AG04449 (cell line): Measurements from ENCODE around the gene TTLL13.
"Not testable (repeated sequence)": the region's sequence is repeated elsewhere in the genome, so short reads cannot be mapped to it uniquely, and the experiment has no call there.

Source experiments
- CTCF ChIA-PET: fragments of 350-600 bp; formaldehyde crosslinking; extraction: SDS; loops from one replicate; lab custom pipeline; 2021; ENCODE audit warnings: antibody characterized with exemption; lab: Yijun Ruan, JAX
- POLR2A ChIA-PET: fragments of 400-600, 350-600 bp; formaldehyde crosslinking; extraction: SDS; loops from one replicate; lab custom pipeline; 2020; ENCODE audit warnings: antibody characterized with exemption, inconsistent platforms; lab: Yijun Ruan, JAX
- DNase-seq: peaks from one replicate; pipeline ENCODE4 v3.0.0-alpha.2; 2010; ENCODE audit warnings: low read depth, low spot score
- H3K4me3 ChIP-seq: 2 replicates; pipeline ENCODE4 v1.5.1; 2011; ENCODE audit warnings: low read depth, mild to moderate bottlenecking, control low read depth, low read length
- TF ChIP-seq, protein P1 (sequence below): IDR thresholded peaks from one replicate; pipeline ENCODE4 v1.5.1; 2011; ENCODE audit warnings: mild to moderate bottlenecking, moderate library complexity, low read length, control low read depth, inconsistent platforms; ENCODE audit not compliant: insufficient read depth; ENCODE audit errors: missing control alignments

The TTLL13 gene

DNA sequence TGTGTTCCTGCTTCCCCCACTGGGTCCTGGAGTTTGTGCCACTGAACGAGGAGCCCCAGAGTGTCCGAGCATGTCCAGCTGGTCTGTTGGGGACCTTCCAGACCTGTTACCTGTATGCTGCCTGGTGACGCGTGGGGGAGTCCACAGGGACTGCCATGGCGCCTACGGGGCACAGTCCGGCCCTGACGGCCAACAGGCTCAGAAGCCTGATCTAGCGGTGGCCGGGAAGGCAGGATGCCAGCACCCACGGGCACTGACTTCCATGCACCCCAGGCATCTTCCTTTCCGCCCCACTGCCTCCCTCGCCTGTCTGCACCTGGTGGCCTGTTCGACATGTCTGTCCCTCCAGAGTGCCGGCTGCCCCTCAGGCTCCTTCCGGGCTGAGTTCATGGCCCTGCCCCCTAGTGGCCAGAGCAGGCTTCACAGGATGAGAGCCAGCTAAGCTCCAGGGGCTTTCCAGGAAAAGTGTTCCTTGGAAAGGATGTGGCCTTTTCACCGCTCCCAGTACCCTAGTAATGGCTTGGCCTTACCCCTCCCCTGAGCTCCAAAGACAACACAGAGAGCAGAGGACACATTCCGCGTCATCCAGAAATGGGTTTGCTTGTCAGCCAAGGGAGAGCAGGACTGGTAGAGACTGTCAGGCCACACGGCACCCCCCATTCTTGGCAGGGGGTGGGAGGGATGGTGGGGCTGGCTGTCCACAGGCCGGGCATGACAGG, 51.8 kb downstream of the TTLL13 start:
- CTCF ChIA-PET, result interaction anchor here (0.6 to 7.9 kb wide), 18 partner anchors 8 to 208 kb away, joined by 3 to 86 read pairs (median 4); partner anchors contain the start of gene TTLL13
- POLR2A ChIA-PET, result no interaction called here
- no peak for DNase-seq
- TF ChIP-seq, protein P1, sequence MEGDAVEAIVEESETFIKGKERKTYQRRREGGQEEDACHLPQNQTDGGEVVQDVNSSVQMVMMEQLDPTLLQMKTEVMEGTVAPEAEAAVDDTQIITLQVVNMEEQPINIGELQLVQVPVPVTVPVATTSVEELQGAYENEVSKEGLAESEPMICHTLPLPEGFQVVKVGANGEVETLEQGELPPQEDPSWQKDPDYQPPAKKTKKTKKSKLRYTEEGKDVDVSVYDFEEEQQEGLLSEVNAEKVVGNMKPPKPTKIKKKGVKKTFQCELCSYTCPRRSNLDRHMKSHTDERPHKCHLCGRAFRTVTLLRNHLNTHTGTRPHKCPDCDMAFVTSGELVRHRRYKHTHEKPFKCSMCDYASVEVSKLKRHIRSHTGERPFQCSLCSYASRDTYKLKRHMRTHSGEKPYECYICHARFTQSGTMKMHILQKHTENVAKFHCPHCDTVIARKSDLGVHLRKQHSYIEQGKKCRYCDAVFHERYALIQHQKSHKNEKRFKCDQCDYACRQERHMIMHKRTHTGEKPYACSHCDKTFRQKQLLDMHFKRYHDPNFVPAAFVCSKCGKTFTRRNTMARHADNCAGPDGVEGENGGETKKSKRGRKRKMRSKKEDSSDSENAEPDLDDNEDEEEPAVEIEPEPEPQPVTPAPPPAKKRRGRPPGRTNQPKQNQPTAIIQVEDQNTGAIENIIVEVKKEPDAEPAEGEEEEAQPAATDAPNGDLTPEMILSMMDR, result peak; percentile 88
- no peak overlapping the region; the same call in 1 of the 2 replicates for H3K4me3 ChIP-seq

DNA sequence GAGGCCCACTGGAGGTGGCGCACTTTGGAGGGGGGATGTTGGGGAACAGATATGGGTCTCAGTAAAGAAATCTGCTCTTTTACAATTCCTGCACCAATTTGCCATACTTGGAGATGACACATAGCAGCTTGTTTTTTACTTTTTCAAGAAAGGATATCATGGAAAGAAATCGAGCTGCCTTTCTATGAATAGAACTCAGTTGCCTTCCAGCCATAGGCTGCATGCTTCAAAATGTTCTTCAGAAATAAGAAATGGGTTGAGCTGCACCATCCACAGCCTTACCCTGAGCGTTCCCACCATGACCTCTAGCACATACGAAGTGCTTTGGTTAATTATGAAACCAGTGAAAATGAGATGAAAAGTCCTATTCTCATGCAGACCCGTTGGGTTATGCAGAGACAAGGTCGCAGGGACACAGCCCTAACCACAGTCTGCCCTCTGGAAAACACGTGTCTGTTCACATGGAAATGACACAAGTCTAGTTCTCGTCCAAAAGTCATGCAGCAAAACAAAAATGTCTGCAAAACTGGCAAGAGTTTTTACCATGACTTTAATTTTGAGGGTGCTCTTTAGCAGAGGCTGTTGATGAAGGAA, 52.4 kb downstream of the TTLL13 start:
- TF ChIP-seq, protein P1, result no peak
- POLR2A ChIA-PET, result no interaction called here
- no peak overlapping the region for H3K4me3 ChIP-seq
- CTCF ChIA-PET, result interaction anchor here (0.6 to 7.9 kb wide), 19 partner anchors 9 to 207 kb away, joined by 3 to 86 read pairs (median 4); partner anchors contain the start of gene TTLL13
- no peak for DNase-seq

DNA sequence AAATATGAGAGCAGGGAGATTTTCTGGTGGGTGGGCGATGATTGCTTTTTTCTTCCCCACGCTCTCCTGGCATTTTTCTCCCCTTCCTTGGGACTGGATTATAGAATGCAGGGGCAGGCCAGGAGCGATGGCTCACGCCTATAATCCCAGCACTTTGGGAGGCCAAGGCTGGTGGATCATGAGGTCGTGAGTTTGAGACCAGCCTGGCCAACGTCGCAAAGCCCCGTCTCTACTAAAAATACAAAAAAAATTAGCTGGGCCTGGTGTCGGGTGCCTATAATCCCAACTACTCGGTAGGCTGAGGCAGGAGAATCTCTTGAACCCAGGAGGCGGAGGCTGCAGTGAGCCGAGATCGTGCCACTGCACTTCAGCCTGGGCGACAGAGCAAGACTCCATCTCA, 56.0 kb downstream of the TTLL13 start:
- H3K4me3 ChIP-seq, POLR2A ChIA-PET, DNase-seq: not testable (repeated sequence)
- CTCF ChIA-PET, result interaction anchor here (3.8 to 7.9 kb wide), 3 partner anchors 10 to 13 kb away, joined by 25 to 86 read pairs (median 26); no protein-coding TSS in a partner anchor

DNA sequence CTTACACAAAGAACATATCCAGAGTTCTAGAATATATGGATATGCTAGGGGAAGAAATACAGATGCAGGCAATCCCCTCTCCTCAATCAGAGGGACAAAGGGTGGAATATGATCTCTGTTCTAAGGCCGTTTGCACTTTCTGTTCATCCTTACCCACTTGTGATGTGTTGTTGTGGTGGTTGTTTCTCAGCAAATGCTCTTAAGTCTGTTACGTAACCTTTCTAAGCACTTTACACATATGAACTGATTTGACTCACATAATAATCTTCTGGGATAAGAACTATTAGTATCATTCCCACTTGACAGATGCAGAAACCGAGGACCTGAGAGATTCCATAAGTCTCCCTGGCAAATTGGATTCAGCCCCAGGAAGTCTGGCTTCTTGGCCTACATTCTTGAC, 56.6 kb downstream of the TTLL13 start:
- no peak for DNase-seq
- POLR2A ChIA-PET, result no interaction called here
- H3K4me3 ChIP-seq, result no peak overlapping the region
- TF ChIP-seq, protein P1, result no peak
- CTCF ChIA-PET, result interaction anchor here (3.8 to 7.9 kb wide), 3 partner anchors 10 to 13 kb away, joined by 25 to 86 read pairs (median 26); no protein-coding TSS in a partner anchor

DNA sequence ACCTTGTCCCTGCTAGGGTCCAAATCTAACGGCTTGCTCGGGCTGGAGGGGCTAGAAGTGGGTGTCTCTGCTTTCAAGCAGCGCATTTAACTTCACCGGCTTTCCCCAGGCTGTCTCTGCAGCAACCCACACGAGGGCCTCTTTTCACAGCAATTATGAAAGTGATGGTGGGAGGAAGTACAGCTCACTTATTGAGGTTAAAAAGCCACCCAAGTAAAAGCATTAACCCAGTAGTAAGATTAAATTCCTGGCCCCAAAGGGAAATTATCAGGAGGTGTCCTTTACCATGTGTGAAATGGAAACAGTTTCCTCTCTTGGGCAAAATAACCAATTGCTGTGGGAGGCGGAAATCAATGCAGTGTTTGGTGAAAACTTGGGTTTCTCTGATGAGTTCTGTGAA, 57.2 kb downstream of the TTLL13 start:
- no peak overlapping the region for H3K4me3 ChIP-seq
- CTCF ChIA-PET, result interaction anchor here (3.8 to 7.9 kb wide), 3 partner anchors 11 to 13 kb away, joined by 25 to 86 read pairs (median 26); no protein-coding TSS in a partner anchor
- no peak for DNase-seq
- TF ChIP-seq, protein P1, result no peak
- POLR2A ChIA-PET, result no interaction called here

GRCh38 chr15:90307661-90308060, 58.3 kb downstream of the TTLL13 start:
- TF ChIP-seq, protein P1, result no peak
- H3K4me3 ChIP-seq, result no peak overlapping the region
- CTCF ChIA-PET, result interaction anchor here (0.8 to 7.9 kb wide), 5 partner anchors 10 to 175 kb away, joined by 3 to 86 read pairs (median 5); no protein-coding TSS in a partner anchor
- no peak for DNase-seq
- POLR2A ChIA-PET, result no interaction called here
